Measurements from ENCODE around the gene PRKD2.

PRKD2 gene

GRCh38 chr19:46739290-46739771 is 22.4 kb upstream of the PRKD2 start:
- no peak for DNase-seq

- DNase-seq, result no peak
Measured at GRCh38 chr19:46737761-46738171, 20.9 kb upstream of the PRKD2 start.

GRCh38 chr19:46737298-46737654 is 20.4 kb upstream of the PRKD2 start:
- DNase-seq, result no peak

GRCh38 chr19:46736531-46737297 is 19.8 kb upstream of the PRKD2 start:
- no peak for DNase-seq

- no peak for DNase-seq
Measured at GRCh38 chr19:46733690-46734292, 16.9 kb upstream of the PRKD2 start.

GRCh38 chr19:46732966-46733689 is 16.2 kb upstream of the PRKD2 start:
- no peak for DNase-seq

- DNase-seq, result no peak
Measured at GRCh38 chr19:46732172-46732938, 15.4 kb upstream of the PRKD2 start.

GRCh38 chr19:46731584-46731983 is 14.7 kb upstream of the PRKD2 start:
- DNase-seq, result no peak

GRCh38 chr19:46731007-46731501 is 14.1 kb upstream of the PRKD2 start:
- no peak for DNase-seq

GRCh38 chr19:46730595-46730994 is 13.7 kb upstream of the PRKD2 start:
- no peak for DNase-seq

- DNase-seq, result no peak
Measured at GRCh38 chr19:46730187-46730586, 13.3 kb upstream of the PRKD2 start.

GRCh38 chr19:46729696-46730095 is 12.8 kb upstream of the PRKD2 start:
- DNase-seq, result no peak

GRCh38 chr19:46728693-46729339 is 11.9 kb upstream of the PRKD2 start:
- DNase-seq, result no peak

GRCh38 chr19:46728208-46728607 is 11.3 kb upstream of the PRKD2 start:
- DNase-seq, result no peak

- DNase-seq, result no peak
Measured at GRCh38 chr19:46727757-46728156, 10.8 kb upstream of the PRKD2 start.

- no peak for DNase-seq
Measured at GRCh38 chr19:46726971-46727501, 10.1 kb upstream of the PRKD2 start.

- DNase-seq, result no peak
Measured at GRCh38 chr19:46726551-46726950, 9.6 kb upstream of the PRKD2 start.

- no peak for DNase-seq
Measured at GRCh38 chr19:46725859-46726393, 9.0 kb upstream of the PRKD2 start.

GRCh38 chr19:46725036-46725820 is 8.3 kb upstream of the PRKD2 start:
- no peak for DNase-seq

- DNase-seq, result no peak
Measured at GRCh38 chr19:46724468-46724867, 7.6 kb upstream of the PRKD2 start.

GRCh38 chr19:46723471-46723870 is 6.6 kb upstream of the PRKD2 start:
- no peak for DNase-seq

Measured in DMS79 (cell line).